HCT116 (cell line): ENCODE results near the gene CARD10. TPM values are rescaled to one million over a fixed set of nuclear protein-coding genes. Genes with fewer than 3 reads are reported as not detected.
A peak's percentile ranks its signal among the peaks of the same experiment; 100 is the strongest.

ENCODE experiments used
- ATAC-seq: fragments of 200-7000 bp; cut with Tn5 transposase; 2 replicates; pipeline ENCODE4 v1.9.1; 2020; ENCODE audit warnings: mild to moderate bottlenecking, moderate library complexity
- BruUV-seq: library from RNA; stranded (reverse); fragments of 400-500 nt; replicated peaks from 2 replicates; lab custom pipeline; 2021; lab: Mats Ljungman, UMichigan
- CTCF ChIA-PET: fragments of 300-600 bp; sonication (Branson Sonifier 250); formaldehyde crosslinking; loops from one replicate; lab custom pipeline; 2021; ENCODE audit warnings: antibody characterized with exemption; lab: Charles Lee
- POLR2A ChIA-PET: fragments of 300-600, 350-600 bp; sonication (Branson Sonifier 250); formaldehyde crosslinking; loops from one replicate; lab custom pipeline; 2021; ENCODE audit warnings: antibody characterized with exemption; lab: Charles Lee
- RAD21 ChIA-PET, 2 experiments: fragments of 300-600 bp; sonication (Branson Sonifier 250); formaldehyde crosslinking; loops; one replicate each; lab custom pipeline; 2023; ENCODE audit warnings: low total read pairs in 2 of 2; ENCODE audit not compliant: uncharacterized antibody in 2 of 2, unreplicated experiment in 2 of 2, low non-redundant PET in 1 of 2; lab: Charles Lee
- DNase-seq: peaks from one replicate; pipeline ENCODE4 v3.0.0-alpha.2; 2010; ENCODE audit warnings: low read depth, low spot score
- H2AFZ ChIP-seq: fragments of 200-600 bp; shearing (Covaris generic), sonication (generic); 2 replicates; pipeline ENCODE4 v1.6.1; 2017; ENCODE audit warnings: low read depth, mixed run types, mixed read lengths, antibody characterized with exemption, low read length; ENCODE audit not compliant: poor library complexity, severe bottlenecking
- H3K27ac ChIP-seq: 2 replicates; pipeline ENCODE4 v1.5.1; 2012; ENCODE audit warnings: low read depth, low read length
- H3K27me3 ChIP-seq: fragments of 200-600 bp; sonication (generic); 2 replicates; pipeline ENCODE4 v1.6.1; 2016; ENCODE audit warnings: mixed run types, low read length, mixed read lengths; ENCODE audit not compliant: insufficient read depth
- H3K36me3 ChIP-seq, 2 experiments: fragments of 200-500 bp in 1 of 2; fragments of 200-600 bp in 1 of 2; sonication (Bioruptor generic) in 1 of 2; sonication (generic) in 1 of 2; 2 replicates each; pipeline versions ENCODE4 v1.5.1 to v1.6.1; 2014 to 2016; ENCODE audit warnings: low read length in 2 of 2, inconsistent platforms in 1 of 2, mixed read lengths in 1 of 2, mixed run types in 1 of 2; ENCODE audit not compliant: insufficient read depth in 2 of 2, control insufficient read depth in 1 of 2
- H3K4me1 ChIP-seq, 2 experiments: fragments of 200-600 bp in 1 of 2; sonication (generic) in 1 of 2; 2 replicates each; pipeline versions ENCODE4 v1.5.1 to v1.6.1; 2012 to 2017; ENCODE audit warnings: low read length in 2 of 2, inconsistent platforms in 1 of 2, mild to moderate bottlenecking in 1 of 2, mixed read lengths in 1 of 2, mixed run types in 1 of 2, moderate library complexity in 1 of 2; ENCODE audit not compliant: insufficient read depth in 2 of 2, control insufficient read depth in 1 of 2
- H3K4me2 ChIP-seq: fragments of 200-600 bp; sonication (generic); 2 replicates; pipeline ENCODE4 v1.6.1; 2017; ENCODE audit warnings: mixed run types, low read length, mixed read lengths
- H3K4me3 ChIP-seq, 2 experiments: fragments of 200-600 bp in 1 of 2; sonication (generic) in 1 of 2; replicated peaks in 1 of 2; 2 replicates each; pipeline ENCODE4 v1.5.1; 2011 to 2016; ENCODE audit warnings: low read length in 2 of 2, control low read depth in 1 of 2, low read depth in 1 of 2, mild to moderate bottlenecking in 1 of 2, mixed read lengths in 1 of 2, mixed run types in 1 of 2
- H3K79me2 ChIP-seq: fragments of 200-600 bp; sonication (generic); 2 replicates; pipeline ENCODE4 v1.6.1; 2017; ENCODE audit warnings: mild to moderate bottlenecking, mixed run types, low read length, moderate library complexity, mixed read lengths; ENCODE audit not compliant: insufficient read depth
- H3K9ac ChIP-seq: fragments of 200-600 bp; sonication (generic); 2 replicates; pipeline ENCODE4 v1.6.1; 2016; ENCODE audit warnings: low read length, mixed read lengths
- H3K9me2 ChIP-seq: fragments of 200-600 bp; sonication (generic), shearing (Covaris generic); 2 replicates; pipeline ENCODE4 v1.6.1; 2017; ENCODE audit warnings: mixed run types, mild to moderate bottlenecking, moderate library complexity; ENCODE audit not compliant: insufficient read depth
- H3K9me3 ChIP-seq, 2 experiments: fragments of 200-500 bp in 1 of 2; fragments of 200-600 bp in 1 of 2; sonication (Bioruptor generic) in 1 of 2; sonication (generic) in 1 of 2; 2 replicates each; pipeline ENCODE4 v1.6.1; 2014 to 2017; ENCODE audit warnings: low read length in 2 of 2, mixed read lengths in 2 of 2, inconsistent platforms in 1 of 2, low read depth in 1 of 2, mild to moderate bottlenecking in 1 of 2, mixed run types in 1 of 2, moderate library complexity in 1 of 2; ENCODE audit not compliant: control insufficient read depth in 1 of 2, insufficient read depth in 1 of 2
- H4K20me1 ChIP-seq: fragments of 200-600 bp; sonication (generic), shearing (Covaris generic); 2 replicates; pipeline ENCODE4 v1.6.1; 2017; ENCODE audit warnings: mixed run types, mild to moderate bottlenecking, moderate library complexity; ENCODE audit not compliant: insufficient read depth
- CEBPB ChIP-seq: IDR thresholded peaks from 2 replicates; pipeline ENCODE4 v1.6.1; 2012; ENCODE audit warnings: low read depth
- EZH2 ChIP-seq: fragments of 200-600 bp; sonication (generic); IDR thresholded peaks from 2 replicates; pipeline ENCODE4 v1.6.1; 2017; ENCODE audit warnings: antibody characterized with exemption, mixed run types
- EZH2phosphoT487 ChIP-seq: fragments of 200-600 bp; IDR thresholded peaks from 2 replicates; pipeline ENCODE4 v1.6.1; 2018; ENCODE audit warnings: antibody characterized with exemption, borderline replicate concordance
- MAX ChIP-seq: IDR thresholded peaks from 2 replicates; pipeline ENCODE4 v1.6.1; 2012
- POLR2A ChIP-seq: IDR thresholded peaks from 2 replicates; pipeline ENCODE4 v1.7.0; 2011; ENCODE audit warnings: borderline replicate concordance; ENCODE audit not compliant: insufficient read depth, insufficient read length; ENCODE audit errors: extremely low read depth
- POLR2AphosphoS5 ChIP-seq: IDR thresholded peaks from 2 replicates; pipeline ENCODE4 v1.6.1; 2011; ENCODE audit warnings: mild to moderate bottlenecking, low read depth, low read length, moderate library complexity
- RAD21 ChIP-seq: IDR thresholded peaks from 2 replicates; pipeline ENCODE4 v1.6.1; 2012; ENCODE audit warnings: low read depth, mild to moderate bottlenecking
- SIN3A ChIP-seq: IDR thresholded peaks from 2 replicates; pipeline ENCODE4 v1.6.1; 2012; ENCODE audit warnings: low read depth
- SRF ChIP-seq: IDR thresholded peaks from 2 replicates; pipeline ENCODE4 v1.6.1; 2012; ENCODE audit warnings: low read depth
- TCF7L2 ChIP-seq: IDR thresholded peaks from 2 replicates; pipeline ENCODE4 v1.7.0; 2011; ENCODE audit warnings: borderline replicate concordance, inconsistent platforms; ENCODE audit not compliant: insufficient read depth, insufficient read length; ENCODE audit errors: extremely low read depth
- ZFX ChIP-seq: fragments of 450-650 bp; IDR thresholded peaks from 2 replicates; pipeline ENCODE4 v1.6.1; 2017
- intact Hi-C: fragments of 100-400 bp; cut with micrococcal nuclease; formaldehyde crosslinking; loops from 2 replicates; pipeline ENCODE4 v1.10.0; 2022
- total RNA-seq: library from RNA; stranded (reverse); gene quantifications from one replicate; pipeline ENCODE4 v1.2.1, GENCODE V29; 2021; ENCODE audit not compliant: unreplicated experiment
- TF ChIP-seq, protein P1 (sequence below): IDR thresholded peaks from 2 replicates; pipeline ENCODE4 v1.6.1; 2012; ENCODE audit warnings: low read depth

The CARD10 gene
- total RNA-seq, 1 experiment from 2014 or later = 32.0 TPM

- Histone ChIP-seq H3K27ac (peak overlapping the region; percentile 68), H4K20me1 (no peaks in the 10 kb centered on the region), H3K4me3 (peak overlapping the region; percentile 69 to 89), H3K36me3 (peaks cover 4 to 25% of the 10 kb centered on the region in 2 experiments; a peak in 3 of 4 replicates), H3K27me3 (no peaks in the 10 kb centered on the region), H3K79me2 (peaks cover 31% of the 10 kb centered on the region), H3K4me2 (peak overlapping the region; percentile 74), H3K4me1 (peaks cover 6 to 48% of the 10 kb centered on the region in 2 experiments; a peak in 3 of 4 replicates), H3K9me2 (no peaks in the 10 kb centered on the region), H2AFZ (no peak overlapping the region), H3K9me3 (no peaks in the 10 kb centered on the region), H3K9ac (peak overlapping the region; percentile 81)
- TF ChIP-seq MAX (no peak; the same call in 1 of the 2 replicates), POLR2A (no peak), ZFX (peak; percentile 69), EZH2phosphoT487 (no peak), CEBPB (no peak), EZH2 (no peak), SRF (no peak), TCF7L2 (peak; percentile 24), RAD21 (no peak), POLR2AphosphoS5 (no peak), SIN3A (no peak)
- TF ChIP-seq, protein P1, sequence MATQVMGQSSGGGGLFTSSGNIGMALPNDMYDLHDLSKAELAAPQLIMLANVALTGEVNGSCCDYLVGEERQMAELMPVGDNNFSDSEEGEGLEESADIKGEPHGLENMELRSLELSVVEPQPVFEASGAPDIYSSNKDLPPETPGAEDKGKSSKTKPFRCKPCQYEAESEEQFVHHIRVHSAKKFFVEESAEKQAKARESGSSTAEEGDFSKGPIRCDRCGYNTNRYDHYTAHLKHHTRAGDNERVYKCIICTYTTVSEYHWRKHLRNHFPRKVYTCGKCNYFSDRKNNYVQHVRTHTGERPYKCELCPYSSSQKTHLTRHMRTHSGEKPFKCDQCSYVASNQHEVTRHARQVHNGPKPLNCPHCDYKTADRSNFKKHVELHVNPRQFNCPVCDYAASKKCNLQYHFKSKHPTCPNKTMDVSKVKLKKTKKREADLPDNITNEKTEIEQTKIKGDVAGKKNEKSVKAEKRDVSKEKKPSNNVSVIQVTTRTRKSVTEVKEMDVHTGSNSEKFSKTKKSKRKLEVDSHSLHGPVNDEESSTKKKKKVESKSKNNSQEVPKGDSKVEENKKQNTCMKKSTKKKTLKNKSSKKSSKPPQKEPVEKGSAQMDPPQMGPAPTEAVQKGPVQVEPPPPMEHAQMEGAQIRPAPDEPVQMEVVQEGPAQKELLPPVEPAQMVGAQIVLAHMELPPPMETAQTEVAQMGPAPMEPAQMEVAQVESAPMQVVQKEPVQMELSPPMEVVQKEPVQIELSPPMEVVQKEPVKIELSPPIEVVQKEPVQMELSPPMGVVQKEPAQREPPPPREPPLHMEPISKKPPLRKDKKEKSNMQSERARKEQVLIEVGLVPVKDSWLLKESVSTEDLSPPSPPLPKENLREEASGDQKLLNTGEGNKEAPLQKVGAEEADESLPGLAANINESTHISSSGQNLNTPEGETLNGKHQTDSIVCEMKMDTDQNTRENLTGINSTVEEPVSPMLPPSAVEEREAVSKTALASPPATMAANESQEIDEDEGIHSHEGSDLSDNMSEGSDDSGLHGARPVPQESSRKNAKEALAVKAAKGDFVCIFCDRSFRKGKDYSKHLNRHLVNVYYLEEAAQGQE = no peak
- ATAC-seq = peak; percentile 49
- ChIA-PET CTCF (no interaction called here), POLR2A (no interaction called here), RAD21 (interaction anchor here in 1 of 2 experiments (0.7 kb wide), 1 partner anchor 46 kb away, joined by 3 read pairs; no protein-coding TSS in a partner anchor)
- intact Hi-C loops = no loop called here
- BruUV-seq = no TSS peak
- DNase-seq = no peak
Measured at GRCh38 chr22:37518509-37519267, 527 bp downstream of the CARD10 start.
